GM12872 (cell line): ENCODE results near the gene KCNAB2.

Experiments
- CTCF ChIP-seq: IDR thresholded peaks from 3 replicates; pipeline ENCODE4 v1.5.1; 2011; ENCODE audit warnings: low read depth, mild to moderate bottlenecking, low read length, moderate library complexity; ENCODE audit not compliant: insufficient read depth

The KCNAB2 gene

GRCh38 chr1:6030132-6030531 is 15.6 kb upstream of the KCNAB2 start:
- no peak for TF ChIP-seq CTCF

GRCh38 chr1:6030547-6031261 is 15.0 kb upstream of the KCNAB2 start:
- no peak for TF ChIP-seq CTCF

GRCh38 chr1:6033124-6033523 is 12.6 kb upstream of the KCNAB2 start:
- TF ChIP-seq CTCF: no peak

- TF ChIP-seq CTCF: peak; percentile 77
Measured at GRCh38 chr1:6033986-6034749, 11.5 kb upstream of the KCNAB2 start.

- no peak for TF ChIP-seq CTCF
Measured at GRCh38 chr1:6034750-6035096, 11.0 kb upstream of the KCNAB2 start.

- TF ChIP-seq CTCF: no peak
Measured at GRCh38 chr1:6035303-6035702, 10.4 kb upstream of the KCNAB2 start.

- no peak for TF ChIP-seq CTCF
Measured at GRCh38 chr1:6035719-6036118, 10.0 kb upstream of the KCNAB2 start.
